ENCODE data around the gene EBF4. TPM values are rescaled to one million over a fixed set of nuclear protein-coding genes. Genes with fewer than 3 reads are reported as not detected.

The EBF4 gene
- total and polyA plus RNA-seq, 2 donors (not counting 1 experiment from before 2014, with no cell fraction given): 0.81 to 5.0 TPM

DNA sequence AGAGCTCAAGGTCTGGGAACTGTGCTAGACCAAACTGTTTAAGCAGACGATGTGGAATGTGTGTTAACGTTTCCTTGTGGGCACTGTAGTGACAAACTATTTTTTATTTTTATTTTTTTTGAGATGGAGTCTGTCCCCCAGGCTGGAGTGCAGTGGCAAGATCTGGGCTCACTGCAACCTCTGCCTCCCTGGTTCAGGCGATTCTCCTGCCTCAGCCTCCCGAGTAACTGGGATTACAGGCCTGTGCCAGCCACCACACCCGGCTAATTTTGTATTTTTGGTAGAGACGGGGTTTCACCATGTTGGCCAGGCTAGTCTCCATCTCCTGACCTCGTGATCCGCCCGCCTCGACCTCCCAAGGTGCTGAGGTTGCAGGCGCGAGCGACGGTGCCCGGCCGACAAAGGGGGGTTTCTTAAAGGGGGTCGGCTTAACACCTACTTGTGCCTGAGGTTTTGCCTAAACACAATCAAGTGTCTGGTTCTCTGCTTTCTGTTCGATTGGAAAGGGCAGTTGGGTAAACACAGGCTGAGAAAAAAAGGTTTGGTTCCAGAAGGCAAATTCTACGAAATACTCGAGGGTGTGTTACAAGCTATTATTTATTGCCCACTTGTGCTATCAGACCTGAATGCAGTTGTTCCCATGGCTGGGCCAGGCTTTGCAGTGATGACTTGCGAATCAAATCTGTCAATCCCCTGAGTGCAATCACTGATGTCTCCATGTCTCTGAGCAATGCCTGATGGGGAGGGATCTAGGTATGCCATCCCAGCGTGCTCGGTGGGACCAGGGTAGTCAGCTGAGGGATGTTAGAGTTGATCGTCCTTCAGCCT, 38.8 kb upstream of the EBF4 start:
- Mint-ChIP-seq H3K27me3 (no peaks in the 10 kb centered on the region), H3K27ac (peak overlapping the region; percentile 91), H3K4me1 (peaks cover 25% of the 10 kb centered on the region), H3K9me3 (ENCODE audit: insufficient read depth) (no peaks in the 10 kb centered on the region), H3K4me3 (peak overlapping the region; percentile 91)
- Histone ChIP-seq H3K27ac (ENCODE audit: low read length in 2 of 2) (peak overlapping the region; percentile 60 to 93), H3K79me2 (ENCODE audit: control insufficient read depth, insufficient read depth, low read length) (peaks cover 27% of the 10 kb centered on the region), H3K4me3 (ENCODE audit: control extremely low read depth in 1 of 5, extremely low read depth in 1 of 5, insufficient read depth in 1 of 5, low read depth in 2 of 5, low read length in 4 of 5) (peak overlapping the region; percentile 81 to 86 (median 85)), H3K9ac (ENCODE audit: low read length) (peak overlapping the region; percentile 88), H3K4me2 (replicated peaks; ENCODE audit: low read depth, low read length, poor library complexity, severe bottlenecking) (peak overlapping the region; percentile 94), H3K4me1 (ENCODE audit: control insufficient read depth in 2 of 2, insufficient read depth in 2 of 2, low read length in 2 of 2) (peaks cover 19 to 20% of the 10 kb centered on the region in 2 donors), H3K36me3 (replicated peaks in 1 of 2; ENCODE audit: control extremely low read depth in 1 of 2, control insufficient read depth in 1 of 2, extremely low read depth in 1 of 2, insufficient read depth in 2 of 2, low read length in 1 of 2) (peaks cover 4 to 49% of the 10 kb centered on the region in 2 experiments), H4K20me1 (ENCODE audit: control insufficient read depth, insufficient read depth, low read length, poor library complexity, severe bottlenecking) (peaks cover 42% of the 10 kb centered on the region), H3K9me3 (ENCODE audit: control extremely low read depth in 1 of 3, control insufficient read depth in 2 of 3, insufficient read depth in 1 of 3, low read length in 2 of 3) (no peaks in the 10 kb centered on the region), H3K27me3 (replicated peaks in 1 of 4; ENCODE audit: control extremely low read depth in 1 of 4, control insufficient read depth in 3 of 4, insufficient read depth in 4 of 4, low read length in 3 of 4) (no peaks in the 10 kb centered on the region), H2AFZ (ENCODE audit: insufficient read depth, low read depth, low read length, poor library complexity, severe bottlenecking) (no peak overlapping the region)
- intact Hi-C loops (cut with micrococcal nuclease): loop anchor here (2.0 kb wide), 3 partner anchors 129 to 391 kb away; partner anchors contain the start of genes PCED1A and VPS16
- 36% methylated on average over 22 of the region's 24 CpGs for WGBS (ENCODE audit: insufficient coverage)
- no peak for TF ChIP-seq EZH2 (IDR thresholded peaks at IDR 0.05; ENCODE audit: borderline replicate concordance, insufficient read depth, low read depth, low read length, poor library complexity, severe bottlenecking)
- TF ChIP-seq CTCF (IDR thresholded peaks at IDR 0.05): no peak
- ChIA-PET CTCF (interaction anchor here (1.1 to 3.9 kb wide), 3 partner anchors 10 to 201 kb away, joined by 3 to 22 read pairs (median 4); partner anchors contain the start of gene IDH3B), POLR2A (interaction anchor here (1.1 to 4.8 kb wide), 6 partner anchors 10 to 392 kb away, joined by 3 to 57 read pairs (median 4); partner anchors contain the start of genes IDH3B, MRPS26, SNRPB and ZNF343)
- no peak for ATAC-seq (ENCODE audit: low read depth)
- peak; percentile 12 for DNase-seq
